Activated CD4-positive, alpha-beta T cell treated with anti-CD3 and anti-CD28 coated beads, Interleukin-10, Interleukin-2, amounts not matched to agents 100 ng/mL and 50 ng/mL, durations not matched to agents 16 hours and 8 hours (primary cell): ENCODE data around the gene SLC9A1.
"Not testable (repeated sequence)": the region's sequence is repeated elsewhere in the genome, so short reads cannot be mapped to it uniquely, and the experiment has no call there.

ENCODE experiments used
- DNase-seq: peaks from one replicate; pipeline ENCODE4 v3.0.0-alpha.2; 2020

The SLC9A1 gene

DNA sequence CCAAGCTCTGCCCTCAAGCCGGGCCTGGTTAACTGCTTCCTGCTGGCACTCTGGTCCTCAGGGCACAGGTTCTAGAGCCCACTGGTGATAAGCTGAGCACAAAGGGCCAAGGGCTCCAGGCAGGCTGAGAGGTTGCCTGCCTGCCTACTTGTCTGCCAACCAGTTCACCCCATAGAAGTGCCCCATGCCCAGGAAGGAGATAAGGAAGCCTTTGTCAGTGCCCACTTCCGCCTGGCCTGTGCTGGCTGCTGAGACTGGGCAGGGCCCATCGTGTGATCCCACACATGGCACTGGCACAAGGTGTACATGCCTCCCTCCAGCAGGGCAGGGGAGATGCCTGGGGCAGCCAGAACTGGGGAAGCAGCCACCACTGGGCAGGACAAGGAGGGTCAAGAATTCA, 24.1 kb downstream of the SLC9A1 start:
- DNase-seq: no peak

DNA sequence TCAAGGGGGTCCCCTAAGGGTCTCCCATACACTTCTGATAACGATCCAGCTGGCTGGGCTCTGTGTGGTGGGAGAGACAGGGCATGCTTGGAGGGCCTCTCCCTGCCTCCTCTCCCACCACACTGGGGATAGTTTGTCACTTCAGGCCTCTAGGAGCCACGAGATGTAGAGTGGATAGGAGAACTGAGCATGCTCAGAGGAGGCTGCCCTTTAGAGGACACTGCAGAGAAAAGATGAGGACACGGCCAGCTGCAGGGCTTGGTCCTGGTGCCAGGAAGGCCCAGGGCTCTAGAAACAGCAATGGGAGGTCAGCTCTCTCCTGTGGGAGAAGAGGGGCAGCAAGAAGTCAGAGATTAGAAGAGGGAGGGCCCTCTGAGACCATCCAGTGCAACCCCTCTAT, 25.7 kb downstream of the SLC9A1 start:
- no peak for DNase-seq

DNA sequence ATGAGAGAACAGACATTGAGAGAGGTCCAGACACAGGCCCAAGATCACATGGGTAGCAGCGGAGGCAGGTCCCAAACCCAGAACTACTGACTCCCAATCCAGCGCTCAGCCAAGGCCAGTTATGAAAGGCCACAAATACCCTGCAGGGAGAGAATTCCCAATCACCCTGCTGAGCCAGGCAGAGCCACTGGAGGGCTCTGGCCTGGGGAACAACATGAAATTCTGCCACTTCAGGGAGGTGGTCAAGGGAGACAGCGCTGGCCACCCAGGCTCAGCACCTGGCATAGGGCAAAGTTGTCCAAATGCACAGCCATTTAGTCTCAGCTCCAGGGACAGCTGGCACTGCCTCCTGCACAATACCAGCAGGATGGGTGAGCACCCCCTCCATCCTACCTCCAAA, 27.5 kb downstream of the SLC9A1 start:
- DNase-seq: no peak

DNA sequence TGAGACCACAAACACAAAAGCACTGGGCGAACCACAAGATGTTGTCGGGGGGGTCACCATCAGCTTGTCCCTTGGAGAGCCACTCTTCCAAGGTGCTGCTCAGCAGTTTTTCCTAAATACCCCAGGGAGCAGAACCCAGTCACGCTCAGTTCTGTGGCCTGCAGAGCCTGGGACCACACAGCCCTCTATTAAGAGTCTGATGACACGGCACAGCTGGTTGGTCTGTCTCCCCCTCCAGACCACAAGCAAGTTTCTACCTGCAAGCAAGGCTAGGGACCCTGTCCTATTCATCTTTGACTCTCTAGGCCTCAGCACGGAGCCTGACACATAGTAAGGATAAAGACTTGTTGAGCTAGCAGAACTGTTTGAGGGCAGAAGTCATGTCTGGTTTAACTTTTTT, 28.5 kb downstream of the SLC9A1 start:
- DNase-seq: no peak

DNA sequence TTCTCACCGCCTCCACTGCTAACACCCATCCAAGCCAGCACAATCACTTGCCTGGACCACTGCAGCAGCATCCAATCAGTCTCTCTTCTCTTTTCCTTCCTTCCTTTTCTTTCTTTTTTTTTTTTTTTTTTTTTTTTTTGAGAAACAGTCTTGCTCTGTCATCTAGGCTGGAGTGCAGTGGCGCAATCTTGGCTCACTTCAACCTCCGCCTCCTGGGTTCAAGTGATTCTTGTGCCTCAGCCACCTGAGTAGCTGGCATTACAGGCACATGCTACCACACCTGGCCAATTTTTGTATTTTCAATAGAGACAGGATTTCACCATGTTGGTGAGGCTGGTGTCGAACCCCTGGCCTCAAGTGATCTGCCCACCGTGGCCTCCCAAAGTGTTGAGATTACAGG, 29.8 kb downstream of the SLC9A1 start:
- not testable (repeated sequence) for DNase-seq

DNA sequence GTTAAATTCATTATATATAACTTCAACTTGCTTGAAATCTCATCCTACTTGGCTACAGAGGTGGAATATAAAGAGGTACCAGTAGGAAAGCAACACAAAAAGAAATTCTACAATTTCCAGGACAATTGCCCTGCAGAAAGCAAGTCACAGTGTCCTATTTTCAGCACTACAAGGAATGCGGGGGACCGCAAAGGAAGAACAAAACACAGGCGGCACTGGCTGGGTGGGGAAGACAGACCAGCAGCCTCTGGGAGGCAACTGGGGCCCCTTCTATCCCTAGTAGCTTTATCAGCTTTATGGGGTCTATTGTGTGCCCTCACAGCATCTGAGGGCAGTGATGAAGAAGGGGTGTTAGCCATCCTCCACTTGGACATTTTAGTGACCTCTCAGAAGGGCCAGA, 30.5 kb downstream of the SLC9A1 start:
- DNase-seq: no peak

DNA sequence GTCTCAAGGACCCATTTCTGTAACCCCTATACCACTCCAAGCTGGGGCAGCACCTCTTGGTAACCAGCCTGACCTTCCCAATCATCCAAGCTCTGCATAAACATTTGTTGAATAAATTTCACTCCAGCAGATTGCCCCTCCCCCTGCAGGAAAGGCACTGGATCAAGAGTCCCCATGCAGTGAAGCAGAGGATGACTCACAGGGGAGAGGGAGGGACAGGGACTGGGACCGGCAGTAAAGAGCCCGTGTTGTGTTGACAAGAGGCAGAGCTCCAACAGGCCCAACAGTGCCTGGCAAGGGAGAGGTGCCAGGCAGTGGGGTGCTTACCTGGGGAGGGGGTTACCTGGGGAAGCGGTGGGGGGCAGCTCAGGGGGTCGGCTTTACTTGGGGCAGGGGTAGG, 32.3 kb downstream of the SLC9A1 start:
- DNase-seq: no peak

DNA sequence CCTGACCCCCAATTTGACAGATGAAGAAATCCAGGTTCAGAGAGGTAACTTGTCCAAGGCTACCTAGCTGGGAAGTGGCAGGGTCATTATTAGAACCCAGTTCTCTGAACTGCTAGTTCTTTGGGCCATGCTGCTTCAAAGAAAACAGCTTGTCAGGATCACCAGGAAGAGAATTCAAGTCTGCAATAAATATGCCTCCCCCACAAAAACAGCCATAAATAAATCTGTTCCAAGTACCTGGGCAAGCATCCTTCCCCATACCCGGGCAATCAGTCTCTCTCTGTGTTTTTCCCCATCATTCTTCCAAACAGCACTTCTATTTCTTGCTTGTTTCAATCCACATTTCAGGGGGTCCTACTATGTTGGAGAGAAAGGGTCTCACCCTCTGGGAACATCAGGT, 34.1 kb downstream of the SLC9A1 start:
- no peak for DNase-seq

DNA sequence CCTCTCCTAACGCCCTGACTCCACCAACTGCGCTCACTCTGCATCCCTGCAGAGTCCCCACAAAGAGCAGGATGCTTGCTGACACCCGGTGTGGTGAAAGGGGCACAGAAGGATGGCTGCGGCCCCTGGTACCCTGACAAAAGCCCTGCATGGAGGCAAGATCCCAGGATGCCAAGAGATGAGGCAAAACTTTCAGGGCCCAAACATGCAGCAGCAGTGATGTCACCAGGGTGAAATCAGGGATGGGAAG, 36.6 kb downstream of the SLC9A1 start:
- no peak for DNase-seq

DNA sequence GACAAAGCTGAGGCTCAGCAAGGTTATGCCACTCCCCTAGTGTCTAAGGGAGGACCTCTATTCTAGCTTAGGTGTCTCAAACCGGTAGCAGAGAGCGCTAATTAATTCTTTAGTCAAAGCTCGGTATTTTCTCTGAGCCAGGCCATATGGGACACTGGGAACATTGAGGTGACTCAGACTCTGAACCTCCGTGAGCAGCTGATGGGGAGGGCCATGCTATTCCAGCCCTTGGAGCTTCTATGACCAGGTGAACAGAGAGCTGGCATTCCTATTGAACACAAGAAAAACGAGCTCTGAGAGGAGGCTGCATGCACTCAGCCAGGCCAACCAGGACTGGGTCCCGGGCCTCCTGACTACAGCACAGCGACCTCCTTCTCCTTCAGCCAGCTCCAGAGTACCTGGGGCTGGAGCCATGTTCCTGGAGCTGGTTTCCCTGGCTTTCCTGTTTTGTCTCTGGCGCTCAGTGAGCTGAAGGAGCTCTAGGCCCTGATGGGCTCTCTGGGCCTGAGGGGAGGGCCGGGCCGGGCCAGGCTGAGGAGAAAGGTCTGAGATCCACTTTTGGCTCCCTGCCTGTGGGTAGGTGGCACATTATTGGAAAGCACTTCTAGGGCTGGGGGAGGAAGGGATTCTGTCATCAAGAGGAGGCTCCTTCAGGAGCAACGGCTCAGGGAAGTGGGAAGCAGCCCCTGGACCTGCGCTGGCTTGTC, 37.0 kb downstream of the SLC9A1 start:
- DNase-seq: no peak

DNA sequence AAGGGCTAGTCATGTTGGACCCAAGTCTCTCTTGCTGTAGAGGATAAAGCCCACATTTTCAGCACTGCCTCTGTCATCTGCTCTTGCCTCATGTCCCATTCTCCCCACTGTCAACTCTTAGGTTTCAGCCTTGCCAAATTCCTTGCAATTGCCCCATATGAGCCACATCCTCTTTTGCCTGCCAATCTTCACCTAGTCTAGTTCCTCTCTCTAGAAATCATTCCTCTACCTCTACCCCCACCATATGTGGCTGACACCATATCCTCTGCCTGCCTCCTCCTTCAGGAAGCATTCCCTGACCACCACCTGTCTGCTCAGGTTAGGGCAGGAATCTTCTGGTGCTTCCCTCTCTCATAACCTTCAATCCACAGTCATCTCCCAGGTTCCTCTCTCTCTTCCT, 38.2 kb downstream of the SLC9A1 start:
- DNase-seq: no peak

DNA sequence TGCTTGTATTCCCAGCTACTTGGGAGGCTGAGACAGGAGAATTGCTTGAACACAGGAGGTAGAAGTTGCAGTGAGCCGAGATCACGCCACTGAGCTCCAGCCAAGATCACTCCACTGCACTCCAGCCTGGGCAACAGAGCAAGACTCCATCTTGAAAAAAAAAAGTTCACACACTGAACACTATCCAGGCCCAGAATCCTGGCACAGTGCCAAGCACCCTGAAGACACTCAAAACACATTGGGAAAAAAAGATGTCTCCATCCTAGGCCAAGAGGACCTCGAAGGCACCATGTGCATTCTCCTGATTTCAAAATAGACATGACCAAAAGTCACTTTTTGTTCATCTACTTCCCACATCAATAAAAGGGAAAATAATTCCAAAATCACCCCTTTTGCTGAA, 38.7 kb downstream of the SLC9A1 start:
- no peak for DNase-seq

DNA sequence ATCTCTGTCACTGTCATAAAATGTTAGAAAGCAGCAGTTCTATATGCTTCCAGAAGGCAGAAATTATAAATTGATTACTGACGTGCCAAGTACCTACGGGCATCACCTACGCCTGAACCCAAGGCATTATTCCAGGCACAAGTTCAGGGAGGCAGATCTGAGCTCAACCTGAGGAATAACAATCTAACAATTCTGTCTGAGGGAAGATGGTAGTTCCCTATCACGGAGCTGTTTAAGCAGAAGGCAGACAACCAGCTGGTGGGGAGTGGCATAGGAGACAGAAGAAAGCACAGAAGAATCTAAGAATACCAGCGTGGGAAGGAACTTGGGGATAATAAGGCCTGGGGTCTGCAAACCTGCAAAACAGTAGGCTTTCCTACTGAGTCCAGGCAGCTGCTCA, 40.4 kb downstream of the SLC9A1 start:
- no peak for DNase-seq

DNA sequence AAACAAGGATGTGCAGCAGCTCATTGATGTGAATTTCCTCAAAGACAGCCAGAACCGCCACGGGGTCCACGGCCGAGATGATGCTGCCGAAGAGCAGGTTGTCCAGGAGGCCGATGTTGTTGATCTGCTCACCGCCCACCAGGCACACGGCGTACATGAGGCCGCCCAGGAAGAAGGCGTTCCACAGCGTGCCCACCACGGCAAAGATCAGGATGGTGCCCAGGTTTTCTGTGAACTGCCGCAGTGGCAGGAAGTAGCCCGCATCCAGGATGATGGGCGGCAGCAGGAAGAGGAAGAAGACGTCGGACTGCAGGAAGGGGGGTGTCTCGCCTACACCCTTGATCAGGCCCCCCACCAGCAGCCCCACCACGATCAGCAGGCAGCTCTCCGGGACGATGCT, 41.1 kb downstream of the SLC9A1 start:
- no peak for DNase-seq

DNA sequence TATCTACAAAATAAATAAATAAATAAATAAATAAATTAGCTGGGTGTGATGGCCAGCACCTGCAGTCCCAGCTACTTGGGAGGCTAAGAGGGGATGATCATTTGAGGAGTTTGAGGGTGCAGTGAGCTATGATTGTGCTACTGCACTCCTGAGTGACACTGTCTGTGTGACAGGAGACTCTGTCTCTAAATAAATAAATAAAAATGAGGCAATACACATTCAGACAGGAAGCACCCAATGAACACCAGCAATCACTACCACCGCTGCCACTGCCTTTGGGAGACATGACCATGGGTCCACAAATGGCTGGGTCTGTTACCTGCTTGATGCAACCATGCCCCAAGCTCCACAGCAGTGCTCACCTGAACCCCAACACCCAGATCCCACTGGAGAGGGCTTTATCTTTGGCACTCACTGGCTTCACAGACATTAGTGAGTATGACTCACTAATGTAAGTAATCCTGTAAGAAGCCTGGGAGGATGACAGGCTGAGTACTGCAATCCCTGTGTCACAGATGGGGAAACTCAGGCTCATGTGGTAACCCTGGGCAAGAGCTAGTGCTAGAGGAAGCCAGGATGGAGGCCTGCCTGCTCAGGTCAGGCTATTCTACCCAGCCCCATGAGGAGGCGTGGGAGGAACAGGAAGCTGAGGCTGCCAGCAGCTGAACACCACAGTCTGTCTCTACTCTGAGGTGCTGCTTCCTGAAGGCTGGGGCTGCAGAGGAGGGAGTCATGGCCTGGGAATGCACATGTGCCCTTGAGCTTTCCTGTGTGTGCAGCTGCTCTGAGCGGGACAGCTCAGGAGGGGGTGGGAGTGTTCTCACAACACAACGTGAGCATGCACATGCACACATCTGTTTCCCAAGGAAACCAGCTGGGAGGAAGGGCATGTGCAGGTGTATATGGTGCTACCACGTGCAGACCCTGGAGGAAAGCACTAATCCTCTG, 43.0 kb downstream of the SLC9A1 start:
- peak; percentile 83 for DNase-seq

DNA sequence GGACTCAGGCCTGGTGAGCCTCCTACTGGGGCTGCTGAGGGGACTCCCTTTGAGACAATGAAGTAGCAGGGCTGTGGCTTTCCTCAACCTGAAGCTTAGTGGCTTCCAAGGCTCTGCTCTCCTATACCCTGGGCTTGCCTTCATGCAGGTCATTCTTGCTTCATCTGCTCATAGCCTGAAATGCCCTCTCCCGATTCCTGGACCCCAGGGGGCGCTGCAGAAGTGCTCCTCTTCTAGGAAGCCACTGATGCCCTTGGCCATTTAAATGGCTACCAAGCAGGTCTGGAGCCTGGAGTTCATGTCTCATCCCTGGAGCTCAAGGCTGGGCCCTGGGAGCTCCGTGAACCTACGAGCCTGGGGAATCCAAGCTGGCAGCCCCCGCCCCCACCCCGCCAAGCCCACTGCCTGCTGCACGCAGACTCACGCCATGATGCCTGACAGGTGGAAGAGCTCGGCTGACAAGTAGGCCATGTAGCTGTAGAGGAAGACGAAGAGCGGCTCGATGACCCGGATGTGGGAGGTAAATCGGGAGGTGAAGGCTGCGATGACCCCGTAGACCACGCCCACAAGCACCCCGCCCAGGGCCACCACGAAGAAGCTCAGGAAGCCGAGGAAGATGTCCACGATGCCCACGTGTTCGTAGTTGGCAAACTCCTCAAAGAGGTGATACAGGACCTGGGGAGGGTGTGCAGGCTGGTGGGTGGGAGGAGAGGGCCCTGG, 45.7 kb downstream of the SLC9A1 start:
- DNase-seq: peak; percentile 34

DNA sequence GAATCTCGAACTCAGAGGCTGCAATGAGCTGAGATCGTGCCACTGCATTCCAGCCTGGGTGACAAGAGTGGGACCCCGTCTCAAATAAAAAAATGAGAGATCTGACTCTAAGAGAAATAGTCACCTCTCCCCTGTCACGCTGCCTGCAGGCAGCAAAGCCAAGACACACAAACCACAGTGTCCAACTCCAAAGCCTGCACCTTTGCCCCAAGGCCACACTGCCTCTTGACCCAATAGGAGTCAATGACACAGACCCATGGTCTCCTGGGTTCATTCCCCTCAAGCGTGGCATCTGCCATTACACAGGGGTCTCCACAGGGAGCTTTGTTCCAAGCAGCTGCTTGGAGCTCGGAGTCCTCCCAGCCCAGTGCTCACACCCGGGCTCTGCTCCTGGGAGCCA, 46.3 kb downstream of the SLC9A1 start:
- DNase-seq: no peak

DNA sequence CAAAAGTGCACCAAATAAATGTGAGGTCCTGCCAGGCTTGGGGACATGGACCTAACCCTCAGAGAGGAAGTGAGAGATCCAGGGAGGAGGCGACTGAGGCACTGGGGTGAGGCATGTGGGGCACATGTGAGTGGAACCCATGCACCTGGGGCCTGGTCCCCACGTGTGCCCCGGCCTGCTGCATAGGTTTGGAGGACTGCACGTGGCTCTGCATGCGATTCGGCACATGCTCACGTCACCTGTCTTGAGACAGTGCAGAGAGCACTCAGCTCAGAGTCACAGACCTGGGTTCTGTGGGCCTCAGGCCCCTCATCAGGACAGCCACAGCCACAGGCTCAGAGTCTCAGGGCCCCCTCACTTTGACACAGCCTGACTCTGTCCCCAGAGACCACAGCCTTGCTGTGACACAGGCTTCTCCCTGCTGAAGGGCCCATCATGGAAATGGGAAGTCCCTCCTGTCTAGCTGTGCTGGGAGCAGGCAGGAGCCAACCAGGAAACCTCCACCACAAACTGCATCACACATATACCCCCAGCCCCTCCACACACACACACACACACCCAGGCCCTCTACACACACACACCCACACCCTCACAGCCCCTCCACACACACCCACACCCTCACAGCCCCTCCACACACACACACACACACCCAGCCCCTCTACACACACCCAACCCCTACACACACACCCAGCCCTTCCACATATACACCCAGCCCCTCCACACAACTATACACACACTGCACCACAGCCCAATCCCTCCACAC, 48.2 kb downstream of the SLC9A1 start:
- no peak for DNase-seq

DNA sequence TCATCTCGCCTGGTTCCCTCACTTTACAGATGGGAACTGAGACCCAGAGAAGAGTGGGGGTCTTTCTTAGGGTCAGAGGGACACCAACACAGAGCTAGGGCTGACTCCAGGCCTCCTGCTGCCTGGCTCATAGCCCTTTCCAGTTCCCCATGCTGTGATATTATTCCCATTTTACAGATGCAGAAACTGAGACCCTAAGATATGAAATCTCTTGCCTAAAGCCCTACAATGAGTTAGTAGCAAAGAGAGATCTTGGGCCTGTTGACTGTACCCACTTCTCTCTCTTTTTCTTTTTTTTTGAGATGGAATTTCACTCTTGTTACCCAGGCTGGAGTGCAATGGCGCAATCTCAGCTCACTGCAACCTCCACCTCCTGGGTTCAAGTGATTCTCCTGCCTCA, 49.9 kb downstream of the SLC9A1 start:
- no peak for DNase-seq

DNA sequence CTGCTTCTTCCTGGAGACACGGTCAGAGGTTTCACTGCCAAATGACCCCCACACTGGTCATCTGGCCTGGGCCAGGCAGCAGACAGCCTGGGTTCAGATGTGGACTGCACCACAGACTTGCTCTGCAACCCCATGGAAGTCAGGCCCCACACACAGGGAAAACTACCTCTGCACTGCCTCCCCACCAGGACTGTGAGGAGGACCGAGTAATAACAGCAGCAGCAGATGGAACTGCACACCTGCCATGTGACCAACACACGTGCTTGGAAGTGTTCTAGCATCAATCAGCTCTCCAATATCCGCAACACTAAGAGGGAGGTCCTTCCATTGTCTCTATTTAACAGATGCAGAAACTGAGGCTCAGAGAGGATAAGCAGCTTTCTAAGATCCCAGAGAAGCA, 51.4 kb downstream of the SLC9A1 start:
- no peak for DNase-seq

DNA sequence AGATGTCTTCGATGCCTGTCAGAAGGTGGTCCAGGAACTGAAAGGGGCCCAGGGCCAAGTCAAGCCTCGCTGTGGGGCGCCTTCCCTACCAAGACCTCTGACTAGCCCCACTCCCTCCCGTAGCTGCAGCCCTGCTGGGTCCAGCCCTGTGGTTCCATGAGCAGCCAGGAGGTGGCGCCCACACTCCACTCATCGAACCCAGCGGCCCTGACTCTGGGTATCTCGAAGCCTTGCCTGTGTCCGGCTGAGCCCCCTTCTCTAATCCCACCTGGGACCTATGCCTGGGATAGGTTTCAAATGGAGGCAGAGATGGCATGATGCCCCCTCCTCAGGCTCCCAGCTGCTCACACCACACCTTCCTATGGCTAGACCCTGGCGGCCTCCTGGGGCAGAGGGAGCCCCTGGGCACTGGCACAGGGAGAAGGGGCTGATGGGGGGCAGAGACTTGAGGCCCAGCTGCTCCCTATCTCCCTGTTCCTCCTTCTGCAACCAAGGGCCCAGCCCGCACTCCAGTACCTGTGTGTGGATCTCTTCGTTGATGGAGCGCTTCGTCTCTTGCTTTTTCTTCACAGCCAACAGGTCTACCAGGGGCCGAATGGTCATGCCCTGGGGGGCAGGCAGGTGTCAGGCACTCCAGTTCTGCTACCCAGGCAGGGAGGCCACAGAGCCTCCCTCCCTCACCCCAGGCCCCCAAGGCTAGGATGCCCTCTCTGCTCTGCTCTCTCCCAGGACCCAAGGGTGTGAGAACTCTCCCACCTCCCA, 52.0 kb downstream of the SLC9A1 start:
- DNase-seq: peak; percentile 82

DNA sequence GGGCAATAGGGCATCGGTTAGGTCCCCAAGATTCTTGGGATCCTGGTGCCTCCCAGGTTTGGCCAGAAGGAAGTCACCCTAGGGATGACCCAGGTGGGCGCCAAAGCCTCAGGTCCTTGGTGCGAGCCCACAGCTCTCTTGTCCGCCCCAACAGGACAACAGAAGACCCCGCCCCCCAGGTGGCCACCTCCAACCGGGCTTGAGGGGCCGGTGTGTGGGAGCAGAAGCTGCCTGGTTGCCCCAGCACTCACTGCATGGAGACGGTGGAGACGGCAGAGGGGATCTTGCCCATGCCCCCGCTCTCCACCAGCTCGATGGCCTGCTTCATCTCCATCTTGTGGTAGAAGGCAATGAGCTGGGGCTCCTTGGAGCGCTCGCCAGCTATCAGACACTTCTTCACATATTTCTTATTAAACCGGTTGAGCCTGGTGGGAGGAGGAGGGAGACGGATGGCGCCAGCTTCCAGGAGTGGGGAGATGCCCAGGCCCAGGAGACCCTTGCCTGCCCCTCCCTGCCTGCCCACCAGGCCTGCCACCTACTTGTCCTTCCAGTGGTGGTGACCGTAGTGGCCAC, 52.7 kb downstream of the SLC9A1 start:
- no peak for DNase-seq
